NCI-H82 treated with DMSO at 0.1 percent for 48 hours (cell line): ENCODE data around the gene ARRB2.

ENCODE experiments used
- DNase-seq: peaks from one replicate; lab custom pipeline; 2025; ENCODE audit not compliant: unreplicated experiment; lab: John Stamatoyannopoulos, UW

Gene ARRB2

GRCh38 chr17:4722678-4723240 lies 12.3 kb downstream of the ARRB2 start:
- DNase-seq = no peak

GRCh38 chr17:4724650-4725049 lies 14.2 kb downstream of the ARRB2 start:
- DNase-seq = no peak

GRCh38 chr17:4725646-4726310 lies 15.3 kb downstream of the ARRB2 start:
- DNase-seq = no peak

- DNase-seq = no peak
Observed at GRCh38 chr17:4728124-4728523, 17.7 kb downstream of the ARRB2 start.

GRCh38 chr17:4733073-4733531 lies 22.7 kb downstream of the ARRB2 start:
- DNase-seq = no peak

GRCh38 chr17:4734857-4735475 lies 24.5 kb downstream of the ARRB2 start:
- no peak for DNase-seq

- no peak for DNase-seq
Observed at GRCh38 chr17:4735876-4736651, 25.6 kb downstream of the ARRB2 start.

- DNase-seq = no peak
Observed at GRCh38 chr17:4738136-4739121, 28.0 kb downstream of the ARRB2 start.

- DNase-seq = no peak
Observed at GRCh38 chr17:4739122-4740024, 28.9 kb downstream of the ARRB2 start, which contains the start of the genes CXCL16 and ZMYND15. Gene CXCL16, minus strand, starts transcription at chr17:4739928. Its CDS starts 589 bp downstream, at chr17:4739339. Gene ZMYND15, plus strand, starts transcription at chr17:4739833. Its CDS starts 716 bp downstream, at chr17:4740549.

- DNase-seq = no peak
Observed at GRCh38 chr17:4740025-4740351, 29.6 kb downstream of the ARRB2 start.

- DNase-seq = no peak
Observed at GRCh38 chr17:4740584-4740983, 30.2 kb downstream of the ARRB2 start.

- no peak for DNase-seq
Observed at GRCh38 chr17:4741544-4741943, 31.1 kb downstream of the ARRB2 start.

- DNase-seq = no peak
Observed at GRCh38 chr17:4742133-4742532, 31.7 kb downstream of the ARRB2 start.

GRCh38 chr17:4742629-4743028 lies 32.2 kb downstream of the ARRB2 start:
- DNase-seq = no peak

- DNase-seq = no peak
Observed at GRCh38 chr17:4743216-4743615, 32.8 kb downstream of the ARRB2 start.

GRCh38 chr17:4743898-4744297 lies 33.5 kb downstream of the ARRB2 start:
- no peak for DNase-seq

- no peak for DNase-seq
Observed at GRCh38 chr17:4744999-4745969, 34.9 kb downstream of the ARRB2 start.

GRCh38 chr17:4747847-4748246 lies 37.4 kb downstream of the ARRB2 start:
- DNase-seq = no peak
